K562 (cell line): ENCODE data around the gene XAB2. TPM values are rescaled to one million over a fixed set of nuclear protein-coding genes. Genes with fewer than 3 reads are reported as not detected.

Experiments
- CCNT2 ChIP-seq: IDR thresholded peaks from 2 replicates; pipeline ENCODE4 v1.6.1; 2011; ENCODE audit warnings: borderline replicate concordance, low read depth, mild to moderate bottlenecking, moderate library complexity, mixed read lengths, low read length; ENCODE audit not compliant: insufficient read length; ENCODE audit errors: extremely low read depth
- CREB1 ChIP-seq, 2 experiments: sonication (generic) in 1 of 2; formaldehyde crosslinking in 1 of 2; IDR thresholded peaks; 2 replicates each; pipeline versions ENCODE4 v1.6.1 to v1.8.0; 2012 to 2022; ENCODE audit warnings: inconsistent platforms in 1 of 2, mild to moderate bottlenecking in 1 of 2, missing genetic modification reagents in 1 of 2, moderate library complexity in 1 of 2
- NUFIP1 ChIP-seq: fragments of 450-650 bp; IDR thresholded peaks from 2 replicates; pipeline ENCODE4 v1.6.1; 2018; ENCODE audit not compliant: partially characterized antibody
- ZBTB17 ChIP-seq: fragments of 450-650 bp; formaldehyde crosslinking; IDR thresholded peaks from 2 replicates; pipeline ENCODE4 v1.4.0; 2020; ENCODE audit warnings: mild to moderate bottlenecking
- polyA plus RNA-seq, 8 experiments: library from polyadenylated mRNA; depleted of rRNA in 4 of 8; stranded (reverse) in 5 of 8; unstranded in 3 of 8; fragments of >200 nt; fragmentation: Nextera tagmentation in 2 of 8; fragmentation: Illumina TruSeq in 1 of 8; extraction: Ambion mirVana in 2 of 8; extraction: Trizol in 1 of 8; gene quantifications; 2 replicates each; pipeline versions ENCODE4 v1.2.1 to v1.2.3, GENCODE V29; 2011 to 2014; ENCODE audit warnings: inconsistent platforms in 1 of 8, missing spikeins in 1 of 8
- total RNA-seq, 7 experiments: library from RNA; depleted of rRNA in 6 of 7; stranded (reverse); fragments of >200 nt in 6 of 7; fragmentation: Illumina TruSeq in 2 of 7; extraction: Trizol in 2 of 7; gene quantifications; 2 replicates each; pipeline versions ENCODE4 v1.2.1 to v1.2.3, GENCODE V29; 2011 to 2021; ENCODE audit warnings: low replicate concordance in 1 of 7
- TF ChIP-seq, protein P1 (sequence below): fragments of 450-650 bp; IDR thresholded peaks from 2 replicates; pipeline ENCODE4 v1.6.1; 2017; ENCODE audit warnings: antibody characterized with exemption, mild to moderate bottlenecking
- TF ChIP-seq, protein P2 (sequence below), 2 experiments: IDR thresholded peaks in 1 of 2; conservative IDR thresholded peaks in 1 of 2; 2 replicates each; pipeline ENCODE4 v1.6.1; 2016; ENCODE audit warnings: low read depth in 2 of 2, mild to moderate bottlenecking in 1 of 2, missing compliant biosample characterization in 1 of 2, missing genetic modification characterization in 1 of 2, moderate library complexity in 1 of 2

Gene XAB2
- total and polyA plus RNA-seq, 9 of the 15 experiments (the other 6 are each of a cell fraction or from before 2014, with no cell fraction given), result 0.21 to 58.3 (median 20.0) TPM

DNA sequence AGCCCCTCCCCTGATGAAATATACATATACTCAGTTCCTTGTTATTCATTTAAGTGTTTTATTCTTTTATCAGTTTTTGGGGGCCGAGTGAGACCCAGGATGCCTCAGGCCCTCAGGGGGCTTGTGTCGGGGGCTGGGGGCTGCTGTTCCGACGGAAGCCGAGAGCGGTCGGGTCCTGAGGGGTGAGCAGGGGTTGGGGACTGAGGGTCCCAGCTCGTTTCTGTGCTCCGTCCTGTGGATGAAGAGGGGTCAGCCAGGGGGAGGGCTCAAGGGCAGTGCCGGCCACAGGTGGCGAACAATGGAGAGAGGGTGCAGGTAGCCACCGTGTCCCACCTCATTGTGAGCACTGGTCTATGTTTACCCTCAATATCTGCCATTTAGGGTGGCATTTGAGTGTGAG lies 2.2 kb upstream of the XAB2 start (continued):
- TF ChIP-seq, protein P1, sequence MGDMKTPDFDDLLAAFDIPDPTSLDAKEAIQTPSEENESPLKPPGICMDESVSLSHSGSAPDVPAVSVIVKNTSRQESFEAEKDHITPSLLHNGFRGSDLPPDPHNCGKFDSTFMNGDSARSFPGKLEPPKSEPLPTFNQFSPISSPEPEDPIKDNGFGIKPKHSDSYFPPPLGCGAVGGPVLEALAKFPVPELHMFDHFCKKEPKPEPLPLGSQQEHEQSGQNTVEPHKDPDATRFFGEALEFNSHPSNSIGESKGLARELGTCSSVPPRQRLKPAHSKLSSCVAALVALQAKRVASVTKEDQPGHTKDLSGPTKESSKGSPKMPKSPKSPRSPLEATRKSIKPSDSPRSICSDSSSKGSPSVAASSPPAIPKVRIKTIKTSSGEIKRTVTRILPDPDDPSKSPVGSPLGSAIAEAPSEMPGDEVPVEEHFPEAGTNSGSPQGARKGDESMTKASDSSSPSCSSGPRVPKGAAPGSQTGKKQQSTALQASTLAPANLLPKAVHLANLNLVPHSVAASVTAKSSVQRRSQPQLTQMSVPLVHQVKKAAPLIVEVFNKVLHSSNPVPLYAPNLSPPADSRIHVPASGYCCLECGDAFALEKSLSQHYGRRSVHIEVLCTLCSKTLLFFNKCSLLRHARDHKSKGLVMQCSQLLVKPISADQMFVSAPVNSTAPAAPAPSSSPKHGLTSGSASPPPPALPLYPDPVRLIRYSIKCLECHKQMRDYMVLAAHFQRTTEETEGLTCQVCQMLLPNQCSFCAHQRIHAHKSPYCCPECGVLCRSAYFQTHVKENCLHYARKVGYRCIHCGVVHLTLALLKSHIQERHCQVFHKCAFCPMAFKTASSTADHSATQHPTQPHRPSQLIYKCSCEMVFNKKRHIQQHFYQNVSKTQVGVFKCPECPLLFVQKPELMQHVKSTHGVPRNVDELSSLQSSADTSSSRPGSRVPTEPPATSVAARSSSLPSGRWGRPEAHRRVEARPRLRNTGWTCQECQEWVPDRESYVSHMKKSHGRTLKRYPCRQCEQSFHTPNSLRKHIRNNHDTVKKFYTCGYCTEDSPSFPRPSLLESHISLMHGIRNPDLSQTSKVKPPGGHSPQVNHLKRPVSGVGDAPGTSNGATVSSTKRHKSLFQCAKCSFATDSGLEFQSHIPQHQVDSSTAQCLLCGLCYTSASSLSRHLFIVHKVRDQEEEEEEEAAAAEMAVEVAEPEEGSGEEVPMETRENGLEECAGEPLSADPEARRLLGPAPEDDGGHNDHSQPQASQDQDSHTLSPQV, result no peak
- TF ChIP-seq CREB1 (IDR thresholded peaks at IDR 0.05), result no peak
- no peak for TF ChIP-seq CREB1 (CRISPR knock-in tag; IDR thresholded peaks at IDR 0.05)
- TF ChIP-seq NUFIP1, result no peak
- TF ChIP-seq CCNT2, result no peak
- no peak for TF ChIP-seq ZBTB17 (CRISPR knock-in tag)
- TF ChIP-seq, protein P2, sequence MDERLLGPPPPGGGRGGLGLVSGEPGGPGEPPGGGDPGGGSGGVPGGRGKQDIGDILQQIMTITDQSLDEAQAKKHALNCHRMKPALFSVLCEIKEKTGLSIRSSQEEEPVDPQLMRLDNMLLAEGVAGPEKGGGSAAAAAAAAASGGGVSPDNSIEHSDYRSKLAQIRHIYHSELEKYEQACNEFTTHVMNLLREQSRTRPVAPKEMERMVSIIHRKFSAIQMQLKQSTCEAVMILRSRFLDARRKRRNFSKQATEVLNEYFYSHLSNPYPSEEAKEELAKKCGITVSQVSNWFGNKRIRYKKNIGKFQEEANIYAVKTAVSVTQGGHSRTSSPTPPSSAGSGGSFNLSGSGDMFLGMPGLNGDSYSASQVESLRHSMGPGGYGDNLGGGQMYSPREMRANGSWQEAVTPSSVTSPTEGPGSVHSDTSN (CRISPR knock-in tag; IDR thresholded peaks at IDR 0.05; ENCODE audit: low read depth), result no peak
- TF ChIP-seq, protein P2 (tag; conservative IDR thresholded peaks at IDR 0.05; ENCODE audit: low read depth), result no peak
